HepG2 (cell line): ENCODE results near the gene MEG3. TPM values are rescaled to one million over a fixed set of nuclear protein-coding genes. Genes with fewer than 3 reads are reported as not detected.

Experiments
- ATAC-seq: fragments of 200-7000 bp; cut with Tn5 transposase; 3 replicates; pipeline ENCODE4 v1.9.1; 2020; ENCODE audit warnings: mild to moderate bottlenecking, moderate library complexity
- BruUV-seq: library from RNA; stranded (reverse); fragments of 400-500 nt; replicated peaks from 2 replicates; lab custom pipeline; 2021; lab: Mats Ljungman, UMichigan
- CTCF ChIA-PET: fragments of 300-600 bp; formaldehyde crosslinking; extraction: SDS; loops from one replicate; lab custom pipeline; 2021; ENCODE audit warnings: low total read pairs, inconsistent platforms, low intra/inter-chr PET ratio; lab: Yijun Ruan, JAX
- POLR2A ChIA-PET: fragments of 350-600 bp; sonication (Branson Sonifier 250); formaldehyde crosslinking; loops from one replicate; lab custom pipeline; 2020; ENCODE audit warnings: antibody characterized with exemption, inconsistent platforms; lab: Yijun Ruan, JAX
- DNase-seq: peaks from one replicate; pipeline ENCODE4 v3.0.0-alpha.2; 2015; ENCODE audit warnings: low spot score
- FAIRE-seq: peaks from 3 replicates; lab custom pipeline; 2011; peaks lifted over from hg19 to GRCh38; lab: Jason Lieb, UNC
- H2AFZ ChIP-seq: one replicate; pipeline ENCODE4 v1.6.1; 2011; ENCODE audit warnings: low read length, inconsistent platforms
- H3K27ac ChIP-seq: fragments of 300-600 bp; 3 replicates; pipeline ENCODE4 v1.8.0; 2011; ENCODE audit warnings: mixed run types, mild to moderate bottlenecking, mixed read lengths, low read length, inconsistent platforms; ENCODE audit not compliant: insufficient read depth; ENCODE audit errors: extremely low read length
- H3K27me3 ChIP-seq, 2 experiments: fragments of 200-600 bp in 1 of 2; 2 replicates in 1 of 2; 3 replicates in 1 of 2; pipeline versions ENCODE4 v1.6.0 to v1.8.0; 2011; ENCODE audit warnings: low read length in 2 of 2, mild to moderate bottlenecking in 2 of 2, moderate library complexity in 2 of 2, inconsistent platforms in 1 of 2; ENCODE audit not compliant: insufficient read depth in 2 of 2, control insufficient read depth in 1 of 2
- H3K36me3 ChIP-seq, 2 experiments: fragments of 200-600 bp in 1 of 2; replicated peaks in 1 of 2; 2 replicates in 1 of 2; 3 replicates in 1 of 2; pipeline versions ENCODE4 v1.5.1 to v1.8.0; 2011; ENCODE audit warnings: low read length in 2 of 2, inconsistent platforms in 1 of 2; ENCODE audit not compliant: insufficient read depth in 2 of 2, control insufficient read depth in 1 of 2
- H3K4me1 ChIP-seq: 2 replicates; pipeline ENCODE4 v1.5.1; 2012; ENCODE audit warnings: low read length, inconsistent platforms; ENCODE audit not compliant: insufficient read depth
- H3K4me2 ChIP-seq: 2 replicates; pipeline ENCODE4 v1.6.0; 2011; ENCODE audit warnings: low read depth, low read length, inconsistent platforms
- H3K4me3 ChIP-seq, 3 experiments: fragments of 200-600 bp in 1 of 3; sonication (generic), shearing (Covaris generic) in 1 of 3; replicated peaks in 1 of 3; 2 replicates each; pipeline ENCODE4 v1.5.1; 2011 to 2016; ENCODE audit warnings: low read length in 3 of 3, inconsistent platforms in 2 of 3, low read depth in 2 of 3, mild to moderate bottlenecking in 2 of 3, control low read depth in 1 of 3, mixed read lengths in 1 of 3; ENCODE audit not compliant: insufficient read depth in 1 of 3
- H3K79me2 ChIP-seq: one replicate; pipeline ENCODE4 v1.6.1; 2011; ENCODE audit warnings: low read length, inconsistent platforms; ENCODE audit not compliant: insufficient read depth
- H3K9ac ChIP-seq: 2 replicates; pipeline ENCODE4 v1.6.0; 2011; ENCODE audit warnings: mild to moderate bottlenecking, low read depth, low read length, inconsistent platforms; ENCODE audit not compliant: insufficient read depth
- H3K9me3 ChIP-seq: 2 replicates; pipeline ENCODE4 v1.5.1; 2012; ENCODE audit warnings: mild to moderate bottlenecking, low read length
- H4K20me1 ChIP-seq: 2 replicates; pipeline ENCODE4 v1.6.0; 2011; ENCODE audit warnings: inconsistent platforms, mild to moderate bottlenecking, low read length, moderate library complexity; ENCODE audit not compliant: insufficient read depth
- FOXA3 ChIP-seq: IDR thresholded peaks from 2 replicates; pipeline ENCODE4 v1.6.1; 2016; ENCODE audit warnings: missing genetic modification reagents, missing compliant biosample characterization
- HNRNPLL ChIP-seq: fragments of 200-400 bp; formaldehyde crosslinking; IDR thresholded peaks from 2 replicates; pipeline ENCODE4 v1.6.1; 2017; ENCODE audit warnings: mild to moderate bottlenecking, low read depth, low read length; ENCODE audit not compliant: poor library complexity, severe bottlenecking
- HNRNPUL1 ChIP-seq: fragments of 200-400 bp; formaldehyde crosslinking; IDR thresholded peaks from 2 replicates; pipeline ENCODE4 v1.6.1; 2017; ENCODE audit warnings: low read depth, mild to moderate bottlenecking, low read length, moderate library complexity
- LCORL ChIP-seq, 2 experiments: fragments of 450-650 bp in 1 of 2; sonication (generic) in 1 of 2; formaldehyde crosslinking in 1 of 2; IDR thresholded peaks; 2 replicates each; pipeline versions ENCODE4 v1.5.0 to v1.6.1; 2017 to 2020; ENCODE audit warnings: antibody characterized with exemption in 1 of 2, missing genetic modification reagents in 1 of 2
- SKIL ChIP-seq: sonication (generic); formaldehyde crosslinking; IDR thresholded peaks from 2 replicates; pipeline ENCODE4 v1.8.0; 2022; ENCODE audit warnings: missing genetic modification reagents, mild to moderate bottlenecking, moderate library complexity, borderline replicate concordance
- TFE3 ChIP-seq: IDR thresholded peaks from 2 replicates; pipeline ENCODE4 v1.6.1; 2016
- THAP8 ChIP-seq: sonication (generic); formaldehyde crosslinking; IDR thresholded peaks from 2 replicates; pipeline ENCODE4 v1.5.1; 2020; ENCODE audit warnings: missing genetic modification reagents, mild to moderate bottlenecking, borderline replicate concordance
- ZNF569 ChIP-seq: sonication (generic); formaldehyde crosslinking; IDR thresholded peaks from 2 replicates; pipeline ENCODE4 v1.5.0; 2020; ENCODE audit warnings: mild to moderate bottlenecking, missing genetic modification reagents, moderate library complexity, borderline replicate concordance
- WGBS: methylation state at CpG from one replicate; pipeline ENCODE4 v1.1.6; 2017; ENCODE audit warnings: low lambda C conversion rate; 5-methylcytosine and 5-hydroxymethylcytosine counted together
- in situ Hi-C: cut with HindIII; loops from 2 replicates; pipeline ENCODE4 v1.10.0; 2017; ENCODE audit warnings: low pct_unique_long_range_greater_than_20kb; ENCODE audit not compliant: extremely low pct_ligation_motif_present
- intact Hi-C: fragments of 100-400 bp; cut with micrococcal nuclease; formaldehyde crosslinking; loops from one replicate; pipeline ENCODE4 v1.10.0; 2022; ENCODE audit not compliant: unreplicated experiment
- polyA plus RNA-seq, 8 experiments: library from polyadenylated mRNA; depleted of rRNA in 3 of 8; stranded (reverse) in 7 of 8; unstranded in 1 of 8; fragments of >200 nt; fragmentation: Illumina TruSeq in 4 of 8; extraction: Trizol in 4 of 8; gene quantifications; 2 replicates each; pipeline versions ENCODE4 v1.2.1 to v1.2.3, GENCODE V29; 2011 to 2016; ENCODE audit warnings: low read depth in 4 of 8, missing spikeins in 1 of 8, mixed read lengths in 1 of 8; ENCODE audit not compliant: insufficient read depth in 1 of 8
- total RNA-seq, 5 experiments: library from RNA; depleted of rRNA; stranded (reverse); fragments of >200 nt; fragmentation: Illumina TruSeq; extraction: Trizol; gene quantifications; 2 replicates each; pipeline ENCODE4 v1.2.3, GENCODE V29; 2016; ENCODE audit warnings: low read depth in 1 of 5
- TF ChIP-seq, protein P1 (sequence below): IDR thresholded peaks from 2 replicates; pipeline ENCODE4 v1.6.1; 2016; ENCODE audit warnings: control low read depth

MEG3 gene
- total and polyA plus RNA-seq, 2 of the 13 experiments (the other 11 are each of a cell fraction or from before 2014, with no cell fraction given): 0.17 TPM; not detected in 1

DNA sequence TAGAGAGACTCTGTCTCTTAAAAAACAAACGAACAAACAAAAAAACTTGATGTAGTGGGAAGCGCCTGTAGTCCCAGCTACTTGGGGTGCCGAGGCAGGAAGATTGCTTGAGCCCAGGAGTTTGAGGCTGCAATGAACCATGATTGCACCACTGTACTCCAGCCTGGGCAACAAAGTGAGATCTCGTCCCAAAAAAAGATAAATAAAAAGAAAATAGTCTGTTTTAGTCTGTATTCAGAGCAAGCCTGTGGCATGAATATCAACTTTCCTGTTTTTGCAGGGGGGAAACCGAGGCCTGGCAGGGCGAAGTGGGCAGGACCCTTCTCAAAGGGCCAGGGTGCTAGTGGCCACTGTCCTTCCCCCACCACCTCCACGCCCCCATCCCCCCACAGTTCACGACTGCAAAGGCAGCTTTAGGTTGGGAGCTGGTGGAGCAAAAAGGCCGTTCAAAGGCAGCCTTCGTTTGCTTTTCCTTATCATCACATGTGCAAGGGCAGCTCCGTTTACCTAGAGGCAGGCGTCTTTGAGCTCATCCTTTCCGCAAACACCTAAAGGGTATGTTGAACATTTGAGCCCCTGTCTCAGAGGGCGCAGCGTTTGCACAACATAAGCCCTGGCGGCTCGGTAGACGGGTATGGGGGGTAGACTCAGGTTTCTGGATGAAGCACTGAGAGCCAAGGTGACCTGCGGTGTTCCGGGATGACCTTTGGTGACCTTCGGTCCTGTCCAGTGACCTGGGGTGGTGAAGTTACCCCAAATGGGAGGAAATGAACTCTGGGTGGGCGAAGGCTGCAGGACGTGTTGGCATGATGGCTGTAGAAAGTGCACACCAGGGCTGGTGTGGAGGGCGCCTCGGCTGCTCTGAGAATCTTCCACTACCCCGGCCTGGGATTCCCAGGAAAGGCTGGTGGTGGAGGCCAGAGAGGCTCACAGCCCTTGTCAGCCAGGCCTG, 8.7 kb upstream of the MEG3 start:
- in situ Hi-C loops (loop anchor here (10.0 kb wide), 1 partner anchor 152 kb away; no protein-coding TSS in a partner anchor), intact Hi-C loops (loop anchor here (1.0 to 10.0 kb wide), 2 partner anchors 66 to 152 kb away; no protein-coding TSS in a partner anchor)
- Histone ChIP-seq H3K9ac (peak overlapping the region; percentile 77), H3K4me3 (peak overlapping the region in 2 of 3 experiments; percentile 39 to 63; a peak in 4 of 6 replicates), H3K79me2 (no peaks in the 10 kb centered on the region), H3K27me3 (no peaks in the 10 kb centered on the region), H3K9me3 (peaks cover under 1% of the 10 kb centered on the region; the same call in 1 of the 2 replicates), H3K4me2 (peak overlapping the region; percentile 79), H3K36me3 (no peaks in the 10 kb centered on the region), H2AFZ (no peak overlapping the region), H3K27ac (peak overlapping the region; percentile 100), H3K4me1 (peaks cover 85% of the 10 kb centered on the region), H4K20me1 (no peaks in the 10 kb centered on the region)
- POLR2A ChIA-PET: interaction anchor here (0.6 to 4.8 kb wide), 35 partner anchors 14 to 517 kb away, joined by 3 to 102 read pairs (median 4); no protein-coding TSS in a partner anchor
- CTCF ChIA-PET: no interaction called here
- BruUV-seq: TSS peak; percentile 90
- under 1% methylated on average over 14 of the region's 26 CpGs for WGBS
- ATAC-seq: peak; percentile 80
- peak; percentile 91 for FAIRE-seq
- DNase-seq: peak; percentile 99
- TF ChIP-seq HNRNPLL (peak; percentile 68), HNRNPUL1 (no peak), TFE3 (peak; percentile 91), THAP8 (no peak), ZNF569 (CRISPR knock-in tag) (no peak), LCORL (IDR thresholded peaks at IDR 0.05) (0 out of 2 replicates have a peak, but pooled peaks have one; percentile 4), LCORL (CRISPR knock-in tag; IDR thresholded peaks at IDR 0.05) (peak; percentile 96), FOXA3 (CRISPR knock-in tag) (peak; percentile 97), SKIL (CRISPR knock-in tag) (peak; percentile 98)
- TF ChIP-seq, protein P1, sequence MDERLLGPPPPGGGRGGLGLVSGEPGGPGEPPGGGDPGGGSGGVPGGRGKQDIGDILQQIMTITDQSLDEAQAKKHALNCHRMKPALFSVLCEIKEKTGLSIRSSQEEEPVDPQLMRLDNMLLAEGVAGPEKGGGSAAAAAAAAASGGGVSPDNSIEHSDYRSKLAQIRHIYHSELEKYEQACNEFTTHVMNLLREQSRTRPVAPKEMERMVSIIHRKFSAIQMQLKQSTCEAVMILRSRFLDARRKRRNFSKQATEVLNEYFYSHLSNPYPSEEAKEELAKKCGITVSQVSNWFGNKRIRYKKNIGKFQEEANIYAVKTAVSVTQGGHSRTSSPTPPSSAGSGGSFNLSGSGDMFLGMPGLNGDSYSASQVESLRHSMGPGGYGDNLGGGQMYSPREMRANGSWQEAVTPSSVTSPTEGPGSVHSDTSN (CRISPR knock-in tag): no peak
